Bronchial epithelial cell (primary cell): ENCODE measurements around the gene ZNF611. TPM values are rescaled to one million over a fixed set of nuclear protein-coding genes. Genes with fewer than 3 reads are reported as not detected.
A peak's percentile ranks its signal among the peaks of the same experiment; 100 is the strongest.
"Not testable (repeated sequence)": the region's sequence is repeated elsewhere in the genome, so short reads cannot be mapped to it uniquely, and the experiment has no call there.

Experiments
- DNase-seq: peaks from one replicate; pipeline ENCODE4 v3.0.0-alpha.2; 2010; ENCODE audit warnings: low read depth
- FAIRE-seq: peaks from 2 replicates; lab custom pipeline; 2011; peaks lifted over from hg19 to GRCh38; lab: Jason Lieb, UNC
- H3K27me3 ChIP-seq: 2 replicates; pipeline ENCODE4 v1.5.1; 2011; ENCODE audit warnings: low read length; ENCODE audit not compliant: control insufficient read depth, insufficient read depth
- H3K36me3 ChIP-seq: 2 replicates; pipeline ENCODE4 v1.5.1; 2011; ENCODE audit warnings: low read length; ENCODE audit not compliant: control insufficient read depth, insufficient read depth
- H3K4me3 ChIP-seq: 2 replicates; pipeline ENCODE4 v1.5.1; 2011; ENCODE audit warnings: mild to moderate bottlenecking, low read depth, low read length, control low read depth
- CTCF ChIP-seq: IDR thresholded peaks from 2 replicates; pipeline ENCODE4 v1.5.1; 2011; ENCODE audit warnings: mild to moderate bottlenecking, moderate library complexity, low read length, control low read depth, inconsistent platforms; ENCODE audit not compliant: insufficient read depth, severe bottlenecking
- total RNA-seq: library from RNA; depleted of rRNA; stranded (reverse); fragments of >200 nt; gene quantifications from 2 replicates; pipeline ENCODE4 v1.2.1, GENCODE V29; 2014

Gene ZNF611
- total RNA-seq, 1 donor from 2014 or later = 10.0 TPM

- DNase-seq (no peak), FAIRE-seq (no peak)
- no peak for TF ChIP-seq CTCF
- Histone ChIP-seq H3K4me3 (no peak overlapping the region), H3K27me3 (no peaks in the 10 kb centered on the region), H3K36me3 (no peaks in the 10 kb centered on the region)
Observed at GRCh38 chr19:52685811-52686210, 49.0 kb downstream of the ZNF611 start.

GRCh38 chr19:52681216-52681615 lies 53.6 kb downstream of the ZNF611 start:
- not testable (repeated sequence) for H3K27me3 ChIP-seq, FAIRE-seq, DNase-seq, H3K4me3 ChIP-seq, H3K36me3 ChIP-seq

GRCh38 chr19:52679598-52679997 lies 55.2 kb downstream of the ZNF611 start:
- DNase-seq = no peak
- Histone ChIP-seq H3K36me3 (no peaks in the 10 kb centered on the region), H3K4me3 (no peak overlapping the region), H3K27me3 (no peaks in the 10 kb centered on the region)
- FAIRE-seq = no peak
- TF ChIP-seq CTCF = no peak

DNA sequence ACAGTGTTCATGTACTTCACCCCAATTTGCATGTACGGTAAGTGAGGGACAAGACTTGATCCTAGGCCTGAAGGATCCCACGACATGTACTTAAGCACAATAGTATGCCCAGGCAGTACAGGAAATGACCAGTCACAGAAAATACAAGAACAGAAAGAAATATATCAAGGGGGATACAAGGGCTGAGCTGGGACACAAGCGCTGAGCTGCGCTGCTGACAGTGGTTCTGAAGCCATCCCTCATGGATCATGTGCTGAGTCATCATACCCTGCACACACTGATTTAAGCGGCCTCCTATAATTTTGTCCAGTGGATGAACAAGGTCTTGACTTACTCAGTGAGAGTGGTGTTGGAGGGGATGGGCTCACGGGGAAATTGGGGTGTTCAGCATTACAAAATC lies 59.6 kb downstream of the ZNF611 start:
- not testable (repeated sequence) for H3K27me3 ChIP-seq, DNase-seq, H3K4me3 ChIP-seq, H3K36me3 ChIP-seq, FAIRE-seq

DNA sequence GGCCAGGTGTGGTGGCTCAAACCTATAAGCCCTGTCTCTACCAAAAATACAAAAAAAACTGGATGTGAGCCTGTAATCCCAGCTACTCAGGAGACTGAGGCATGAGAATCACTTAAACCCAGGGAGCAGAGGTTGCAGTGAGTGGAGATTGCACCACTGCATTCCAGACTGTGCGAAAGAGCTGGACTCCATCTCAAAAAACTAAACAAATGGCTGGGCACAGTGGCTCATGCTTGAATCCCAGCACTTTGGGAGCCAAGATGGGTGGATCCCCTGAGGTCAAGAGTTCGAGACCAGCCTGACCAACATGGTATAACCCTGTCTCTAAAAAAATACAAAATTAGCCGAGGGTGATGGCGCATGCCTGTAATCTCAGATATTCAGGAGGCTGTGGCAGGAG lies 61.8 kb downstream of the ZNF611 start:
- no peak for TF ChIP-seq CTCF
- Histone ChIP-seq H3K27me3 (no peaks in the 10 kb centered on the region), H3K36me3 (no peaks in the 10 kb centered on the region), H3K4me3 (no peak overlapping the region)
- no peak for DNase-seq
- no peak for FAIRE-seq

GRCh38 chr19:52670046-52670445 lies 64.8 kb downstream of the ZNF611 start:
- FAIRE-seq (peak; percentile 92), DNase-seq (peak; percentile 92)
- Histone ChIP-seq H3K36me3 (no peaks in the 10 kb centered on the region), H3K4me3 (no peak overlapping the region), H3K27me3 (no peaks in the 10 kb centered on the region)
- TF ChIP-seq CTCF = no peak

DNA sequence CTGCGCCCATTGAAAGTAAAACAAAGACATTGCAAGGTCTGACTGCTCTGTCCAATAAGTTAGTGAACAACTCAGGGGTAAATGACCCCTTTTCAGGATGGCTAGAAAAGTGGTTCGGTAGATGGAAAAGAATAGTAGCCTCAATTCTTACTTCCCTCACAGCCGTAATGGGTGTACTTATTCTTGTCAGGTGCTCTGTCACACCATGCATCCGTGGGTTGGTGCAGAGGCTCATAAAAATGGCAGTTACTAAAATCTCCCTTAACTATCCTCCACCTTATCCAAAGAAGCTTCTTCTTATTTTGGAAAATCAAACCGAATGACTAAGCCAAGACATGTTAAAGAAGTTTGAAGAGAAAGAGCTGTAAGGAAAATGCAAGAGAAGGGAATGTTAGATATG lies 65.3 kb downstream of the ZNF611 start:
- Histone ChIP-seq H3K4me3 (no peak overlapping the region), H3K27me3 (no peaks in the 10 kb centered on the region), H3K36me3 (no peaks in the 10 kb centered on the region)
- no peak for FAIRE-seq
- TF ChIP-seq CTCF = no peak
- DNase-seq = no peak
